ENCODE results near the gene ENTPD2. TPM values are rescaled to one million over a fixed set of nuclear protein-coding genes. Genes with fewer than 3 reads are reported as not detected.

The ENTPD2 gene
- total RNA-seq, 3 donors from 2014 or later (not counting 1 experiment from before 2014, with no cell fraction given), result not detected

- Mint-ChIP-seq H3K4me1 (peaks cover 0 to 4% of the 10 kb centered on the region in 2 donors), H3K27me3 (ENCODE audit: low read depth in 2 of 2) (peaks cover 7 to 35% of the 10 kb centered on the region in 2 donors), H3K27ac (no peak overlapping the region), H3K36me3 (no peaks in the 10 kb centered on the region), H3K9me3 (no peaks in the 10 kb centered on the region), H3K4me3 (no peak overlapping the region)
- DNase-seq (no peak), ATAC-seq (no peak)
- 90% methylated on average over 16 of the region's 17 CpGs for WGBS (ENCODE audit: insufficient coverage)
- H3K27ac ChIP-seq (ENCODE audit: low read length), result no peak overlapping the region
- no peak overlapping the region for H3K4me3 ChIP-seq (ENCODE audit: low read length)
- TF ChIP-seq CTCF (IDR thresholded peaks at IDR 0.05), result no peak
- peaks cover 24% of the 10 kb centered on the region for H3K4me1 ChIP-seq (ENCODE audit: control insufficient read depth, insufficient read depth, low read length)
- H3K36me3 ChIP-seq (ENCODE audit: control insufficient read depth, insufficient read depth, low read length), result no peaks in the 10 kb centered on the region
- intact Hi-C loops (cut with micrococcal nuclease), result no loop called here
- peaks cover 62% of the 10 kb centered on the region for H3K27me3 ChIP-seq (ENCODE audit: control insufficient read depth, insufficient read depth, low read length)
- no peaks in the 10 kb centered on the region for H3K9me3 ChIP-seq (ENCODE audit: control insufficient read depth, insufficient read depth, low read length)
Observed at GRCh38 chr9:137051145-137051724, 2.6 kb downstream of the ENTPD2 start.

- Histone ChIP-seq H3K4me1 (ENCODE audit: control insufficient read depth, insufficient read depth, low read length) (peaks cover 29% of the 10 kb centered on the region), H3K9me3 (ENCODE audit: control insufficient read depth, insufficient read depth, low read length) (no peaks in the 10 kb centered on the region), H3K36me3 (ENCODE audit: control insufficient read depth, insufficient read depth, low read length) (no peaks in the 10 kb centered on the region), H3K27me3 (ENCODE audit: control insufficient read depth, insufficient read depth, low read length) (peaks cover 66% of the 10 kb centered on the region), H3K27ac (ENCODE audit: low read length) (no peak overlapping the region), H3K4me3 (ENCODE audit: low read length) (no peak overlapping the region)
- H3K9me3 Mint-ChIP-seq, result no peaks in the 10 kb centered on the region
- no peak overlapping the region for H3K4me3 Mint-ChIP-seq
- TF ChIP-seq CTCF (IDR thresholded peaks at IDR 0.05), result no peak
- peaks cover 7 to 35% of the 10 kb centered on the region in 2 donors for H3K27me3 Mint-ChIP-seq (ENCODE audit: low read depth in 2 of 2)
- ATAC-seq, result no peak
- H3K27ac Mint-ChIP-seq, result no peak overlapping the region
- no peaks in the 10 kb centered on the region for H3K36me3 Mint-ChIP-seq
- 82% methylated on average over 5 of the region's 5 CpGs for WGBS (ENCODE audit: insufficient coverage)
- DNase-seq, result no peak
- H3K4me1 Mint-ChIP-seq, result peaks cover 0 to 5% of the 10 kb centered on the region in 2 donors
- intact Hi-C loops (cut with micrococcal nuclease), result no loop called here
Observed at GRCh38 chr9:137050570-137050969, 3.3 kb downstream of the ENTPD2 start.

- Mint-ChIP-seq H3K27ac (no peak overlapping the region), H3K27me3 (ENCODE audit: low read depth in 2 of 2) (peaks cover 12 to 40% of the 10 kb centered on the region in 2 donors)
Observed at GRCh38 chr9:137049544-137050449, 4.1 kb downstream of the ENTPD2 start.

More at GRCh38 chr9:137049544-137050449, 4.1 kb downstream of the ENTPD2 start:
- Histone ChIP-seq H3K4me3 (ENCODE audit: low read length) (no peak overlapping the region), H3K36me3 (ENCODE audit: control insufficient read depth, insufficient read depth, low read length) (no peaks in the 10 kb centered on the region), H3K27ac (ENCODE audit: low read length) (no peak overlapping the region), H3K9me3 (ENCODE audit: control insufficient read depth, insufficient read depth, low read length) (no peaks in the 10 kb centered on the region), H3K27me3 (ENCODE audit: control insufficient read depth, insufficient read depth, low read length) (peaks cover 72% of the 10 kb centered on the region), H3K4me1 (ENCODE audit: control insufficient read depth, insufficient read depth, low read length) (peaks cover 36% of the 10 kb centered on the region)
- WGBS (ENCODE audit: insufficient coverage), result 39% methylated on average over 38 of the region's 38 CpGs
- ATAC-seq (peak; percentile 38 to 52 (median 41)), DNase-seq (peak in 1 of 2 donors; percentile 78)
- intact Hi-C loops (cut with micrococcal nuclease), result loop anchor here (5.0 kb wide), 1 partner anchor 178 kb away; the partner anchor contains the start of genes CYSRT1 and RNF224
- Mint-ChIP-seq H3K36me3 (no peaks in the 10 kb centered on the region), H3K4me1 (peaks cover 5 to 6% of the 10 kb centered on the region in 2 donors), H3K9me3 (no peaks in the 10 kb centered on the region), H3K4me3 (peak overlapping the region; percentile 17)
- TF ChIP-seq CTCF (IDR thresholded peaks at IDR 0.05), result no peak
